Embryonic facial prominence (tissue), 1 donor: ENCODE measurements around the gene VOPP1.

Source experiments
- DNase-seq: peaks from one replicate; pipeline ENCODE4 v3.0.0-alpha.2; 2016; ENCODE audit errors: extremely low spot score

The VOPP1 gene

GRCh38 chr7:55468495-55468894 lies 103.8 kb downstream of the VOPP1 start:
- DNase-seq = no peak

GRCh38 chr7:55467047-55467593 lies 105.2 kb downstream of the VOPP1 start:
- DNase-seq = no peak

- no peak for DNase-seq
Observed at GRCh38 chr7:55465691-55466090, 106.6 kb downstream of the VOPP1 start.

GRCh38 chr7:55464422-55464821 lies 107.9 kb downstream of the VOPP1 start:
- DNase-seq = no peak

DNA sequence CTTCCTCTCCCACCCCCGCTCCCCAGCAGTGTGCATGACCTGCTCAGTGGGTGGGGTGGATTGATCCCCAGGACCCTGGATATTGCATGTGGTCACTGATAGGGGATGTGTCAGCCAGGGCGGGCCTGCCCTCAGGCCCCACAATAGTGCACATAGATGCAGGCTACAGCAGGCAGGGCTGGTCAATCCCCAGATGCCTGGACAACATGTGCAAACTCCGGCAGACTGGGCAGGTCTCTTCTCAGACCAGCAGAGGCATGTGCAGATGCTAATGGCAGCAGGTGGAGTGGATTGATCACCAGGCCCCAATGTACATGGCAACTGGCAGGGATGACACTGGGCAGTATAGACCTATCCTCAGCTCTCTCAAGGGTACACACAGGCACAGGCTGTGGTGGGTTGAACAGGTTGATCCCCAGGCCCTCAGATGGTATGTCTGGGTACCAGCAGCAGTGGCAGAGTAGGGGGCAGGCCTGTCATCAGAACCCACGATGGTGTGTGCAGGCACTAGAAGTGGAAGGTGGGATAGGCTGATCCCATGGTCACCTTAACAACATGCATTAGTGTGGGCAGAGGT lies 108.5 kb downstream of the VOPP1 start:
- no peak for DNase-seq

DNA sequence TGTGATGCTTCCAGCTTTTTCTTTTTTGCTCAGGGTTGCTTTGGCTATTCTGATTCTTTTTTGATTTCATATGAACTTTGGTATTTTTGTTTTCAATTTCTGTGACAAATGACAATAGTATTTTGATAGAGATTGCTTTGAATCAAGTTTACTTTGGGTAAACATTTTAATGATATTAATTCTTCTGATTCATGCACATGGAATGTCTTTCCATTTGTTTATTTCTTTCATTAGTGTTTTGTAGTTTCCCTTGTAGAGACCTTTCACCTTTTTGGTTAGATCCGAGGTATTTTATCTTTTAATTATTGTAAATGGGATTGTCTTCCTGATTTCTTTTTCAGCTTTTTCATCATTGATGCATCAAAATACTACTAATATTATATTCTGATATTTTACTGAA lies 114.0 kb downstream of the VOPP1 start:
- no peak for DNase-seq

- DNase-seq = no peak
Observed at GRCh38 chr7:55457801-55458200, 114.5 kb downstream of the VOPP1 start.

DNA sequence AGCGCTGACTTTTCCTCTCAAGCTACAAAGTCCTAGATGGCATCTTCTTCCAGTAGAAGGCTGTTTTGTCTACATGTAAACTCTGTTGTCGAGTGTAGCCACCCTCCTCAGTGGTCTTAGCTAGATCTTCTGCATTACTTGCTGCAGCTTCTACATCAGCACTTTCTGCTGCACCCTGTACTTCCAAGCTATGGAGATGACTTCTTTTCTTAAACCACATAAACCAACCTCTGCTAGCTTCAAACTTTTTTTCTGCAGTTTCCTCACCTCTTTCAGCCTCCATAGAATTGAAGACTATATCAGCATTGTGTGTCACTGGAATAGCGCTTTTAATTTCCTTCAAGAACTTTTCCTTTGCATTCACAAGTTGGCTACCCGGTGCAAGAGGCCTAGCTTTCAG lies 119.3 kb downstream of the VOPP1 start:
- no peak for DNase-seq

- DNase-seq = no peak
Observed at GRCh38 chr7:55449992-55450535, 122.2 kb downstream of the VOPP1 start.

- no peak for DNase-seq
Observed at GRCh38 chr7:55449205-55449991, 122.9 kb downstream of the VOPP1 start.

DNA sequence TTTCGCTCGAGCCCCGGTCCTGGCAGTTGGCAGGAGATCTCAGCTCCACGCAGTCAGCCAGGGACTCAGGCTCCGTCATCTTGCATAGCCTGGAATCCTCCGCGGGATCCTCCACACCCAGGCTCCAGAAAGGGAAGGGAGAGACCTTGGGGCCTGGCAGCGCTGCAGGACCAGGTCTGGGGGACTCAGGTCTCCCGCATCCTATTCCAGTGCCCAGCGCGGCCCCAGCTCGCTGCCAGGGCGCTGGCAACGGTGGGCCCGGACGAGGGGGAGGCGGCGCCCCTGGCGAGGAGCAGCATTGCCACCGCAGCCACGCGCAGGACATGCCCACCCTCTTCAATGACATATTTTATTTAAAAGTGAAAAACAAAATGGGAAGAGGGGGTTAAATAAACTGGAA lies 123.8 kb downstream of the VOPP1 start:
- no peak for DNase-seq

DNA sequence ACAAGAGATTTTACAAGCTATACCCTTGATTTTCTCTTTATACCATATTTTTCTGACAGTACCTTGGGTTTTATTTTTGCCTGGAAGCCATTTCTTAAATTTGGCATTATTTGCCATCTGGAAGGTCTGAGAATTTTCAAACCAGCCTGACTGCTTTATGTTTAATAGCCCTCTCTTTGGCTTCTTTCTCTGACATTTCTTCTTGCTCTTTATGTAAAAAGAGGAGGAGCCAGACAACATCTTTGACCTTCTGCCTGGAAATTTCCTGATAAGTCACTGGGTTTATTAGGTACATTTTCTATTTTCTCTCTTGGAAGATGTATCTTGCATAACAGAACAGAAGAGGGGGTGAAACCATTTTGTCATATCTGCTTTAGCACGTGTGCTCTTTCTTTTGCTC lies 127.5 kb downstream of the VOPP1 start:
- DNase-seq = no peak

DNA sequence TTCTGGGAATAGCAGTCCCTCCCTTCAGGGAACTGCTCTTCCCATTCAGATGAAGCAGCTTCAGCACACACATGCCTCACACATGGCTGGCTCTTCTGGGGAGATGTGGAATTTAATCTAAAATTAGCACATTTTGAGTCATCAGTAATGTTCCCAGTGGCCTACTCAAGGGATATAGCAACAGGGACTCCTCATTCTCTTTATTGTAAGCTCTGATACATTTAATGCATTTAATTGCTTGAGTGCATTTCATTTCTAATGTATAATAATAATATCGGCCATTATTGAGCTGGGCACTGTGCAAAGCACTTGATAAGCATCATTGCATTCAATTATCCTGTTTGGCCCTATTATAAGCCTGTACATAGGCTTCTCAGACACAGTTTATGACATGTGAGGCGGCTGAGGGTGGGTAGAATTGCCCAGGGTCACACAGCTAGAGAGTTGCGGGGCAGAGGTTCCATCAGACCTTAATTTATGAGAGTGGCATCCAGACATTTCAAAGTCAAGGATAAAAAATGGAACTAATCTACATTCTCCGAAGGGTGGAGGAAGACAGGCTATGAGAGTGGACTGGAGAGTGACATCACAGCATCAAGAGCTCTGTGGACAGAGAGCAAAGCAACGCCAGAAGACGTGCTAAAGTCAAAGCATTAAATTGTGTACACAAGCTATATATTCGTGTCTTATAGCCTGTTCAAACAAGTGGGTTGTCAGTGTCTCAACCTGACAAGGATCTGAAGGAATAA lies 130.4 kb downstream of the VOPP1 start:
- no peak for DNase-seq

GRCh38 chr7:55441002-55441401 lies 131.3 kb downstream of the VOPP1 start:
- DNase-seq = no peak

DNA sequence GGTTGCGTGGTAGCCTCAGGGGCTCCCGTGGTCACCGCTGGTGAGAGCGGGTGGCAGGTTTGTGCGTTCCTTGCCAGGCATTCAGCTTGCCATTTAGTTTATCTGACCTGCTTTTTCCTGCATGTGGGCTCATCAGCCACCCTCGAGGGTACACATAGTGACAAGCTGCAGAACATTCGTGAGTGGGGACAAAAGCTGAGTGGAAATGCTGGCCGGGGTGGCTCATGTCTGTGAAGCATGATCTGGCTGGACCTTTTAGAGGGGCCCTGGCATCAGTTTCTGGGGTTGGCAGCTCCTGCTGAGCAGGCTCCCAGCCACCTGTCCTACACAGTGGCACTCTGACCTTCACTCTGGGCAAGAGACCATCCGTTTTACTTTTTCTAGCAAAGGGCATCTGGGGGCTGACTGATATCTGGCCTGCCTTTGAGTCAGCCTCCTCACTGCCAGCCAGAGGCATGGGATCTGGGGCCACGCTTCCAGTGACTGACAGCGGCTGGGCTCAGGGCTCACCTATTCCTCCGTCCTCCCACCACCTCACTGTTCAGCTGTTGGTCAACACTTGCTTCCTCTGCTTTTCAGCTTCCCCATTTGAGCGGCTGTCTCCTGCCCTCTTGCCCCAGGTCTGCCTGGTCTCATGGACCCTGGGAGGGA lies 132.1 kb downstream of the VOPP1 start:
- DNase-seq = no peak

DNA sequence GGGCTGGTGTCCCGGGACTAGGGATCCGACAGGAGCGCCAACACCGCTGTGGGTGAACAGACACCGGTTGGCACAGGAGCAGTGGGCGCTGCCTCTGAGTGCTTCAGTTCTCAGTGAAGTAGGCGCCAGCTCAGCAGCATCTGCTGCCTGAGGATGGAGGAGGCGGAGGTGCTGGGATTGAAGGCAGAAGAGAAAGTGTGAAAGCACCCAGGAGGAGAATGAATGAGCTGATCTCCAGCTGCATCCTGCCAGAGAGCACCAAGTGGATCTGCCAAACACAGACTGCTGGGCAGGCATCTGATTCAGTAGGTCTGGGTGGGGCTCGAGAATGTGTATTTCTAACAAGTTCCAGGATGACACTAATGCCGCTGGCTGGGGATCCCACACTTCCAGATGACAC lies 132.7 kb downstream of the VOPP1 start:
- no peak for DNase-seq

- no peak for DNase-seq
Observed at GRCh38 chr7:55438757-55439525, 133.4 kb downstream of the VOPP1 start.

- DNase-seq = no peak
Observed at GRCh38 chr7:55438085-55438756, 134.1 kb downstream of the VOPP1 start.

GRCh38 chr7:55437375-55437774 lies 134.9 kb downstream of the VOPP1 start:
- no peak for DNase-seq

- no peak for DNase-seq
Observed at GRCh38 chr7:55436457-55436856, 135.8 kb downstream of the VOPP1 start.
